ENCODE results near the gene CCDC88C. TPM values are rescaled to one million over a fixed set of nuclear protein-coding genes. Genes with fewer than 3 reads are reported as not detected.

The CCDC88C gene
- polyA plus RNA-seq, 1 donor from 2014 or later: 30.5 TPM

GRCh38 chr14:91363776-91364523 lies 53.7 kb downstream of the CCDC88C start:
- Mint-ChIP-seq H3K27ac (peak overlapping the region; percentile 51 to 92 (median 90)), H3K27me3 (no peaks in the 10 kb centered on the region), H3K4me1 (peaks cover 28 to 57% (median 43%) of the 10 kb centered on the region in 3 donors), H3K36me3 (no peaks in the 10 kb centered on the region), H3K4me3 (peak overlapping the region; percentile 44 to 92 (median 84)), H3K9me3 (no peaks in the 10 kb centered on the region)

- H3K9me3 Mint-ChIP-seq: no peaks in the 10 kb centered on the region
- peak overlapping the region in 1 of 3 donors; percentile 9 for H3K27ac Mint-ChIP-seq
- peaks cover 25 to 48% (median 35%) of the 10 kb centered on the region in 3 donors for H3K4me1 Mint-ChIP-seq
- no peaks in the 10 kb centered on the region for H3K27me3 Mint-ChIP-seq
- H3K4me3 Mint-ChIP-seq: no peak overlapping the region
- H3K36me3 Mint-ChIP-seq: peaks cover 9% of the 10 kb centered on the region
Observed at GRCh38 chr14:91361233-91361811, 56.3 kb downstream of the CCDC88C start.

GRCh38 chr14:91360490-91361232 lies 57.0 kb downstream of the CCDC88C start:
- Mint-ChIP-seq H3K36me3 (peaks cover 10% of the 10 kb centered on the region), H3K4me1 (peaks cover 29 to 48% (median 39%) of the 10 kb centered on the region in 3 donors), H3K27ac (peak overlapping the region in 1 of 3 donors; percentile 25), H3K9me3 (no peaks in the 10 kb centered on the region), H3K27me3 (no peaks in the 10 kb centered on the region), H3K4me3 (peak overlapping the region in 1 of 4 donors; percentile 22)

DNA sequence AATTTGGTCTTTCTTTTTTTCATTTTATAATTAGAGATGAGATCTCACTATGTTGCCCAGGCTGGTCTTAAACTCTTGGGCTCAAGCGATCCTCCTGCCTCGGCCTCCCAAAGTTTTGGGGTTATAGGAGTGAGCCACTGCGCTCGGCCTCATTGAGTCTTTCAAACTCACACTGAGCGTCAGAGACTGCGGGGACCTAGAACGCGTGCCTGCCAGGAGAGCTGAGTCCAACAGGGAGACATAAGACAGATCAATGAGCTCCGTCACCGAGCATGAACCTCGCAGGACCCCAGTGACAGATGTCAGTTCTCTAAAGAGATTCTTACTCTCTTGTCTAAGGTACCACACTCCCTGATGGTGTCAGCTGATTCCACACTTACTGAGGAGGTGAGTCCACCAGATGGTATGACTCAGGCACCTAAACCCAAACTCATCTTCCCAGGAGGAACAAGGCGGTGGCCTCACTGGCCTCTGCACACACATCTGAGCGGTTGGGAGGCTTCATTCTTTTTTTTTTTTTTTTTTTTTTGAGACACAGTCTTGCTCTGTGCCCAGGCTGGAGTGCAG lies 58.9 kb downstream of the CCDC88C start:
- Mint-ChIP-seq H3K36me3 (peaks cover 10% of the 10 kb centered on the region), H3K27ac (no peak overlapping the region), H3K4me1 (peaks cover 36 to 52% (median 41%) of the 10 kb centered on the region in 3 donors), H3K4me3 (no peak overlapping the region), H3K9me3 (no peaks in the 10 kb centered on the region), H3K27me3 (peaks cover 4% of the 10 kb centered on the region)

GRCh38 chr14:91358025-91358319 lies 59.6 kb downstream of the CCDC88C start:
- peaks cover 10% of the 10 kb centered on the region for H3K36me3 Mint-ChIP-seq
- peaks cover 36 to 56% (median 45%) of the 10 kb centered on the region in 3 donors for H3K4me1 Mint-ChIP-seq
- H3K4me3 Mint-ChIP-seq: no peak overlapping the region
- H3K9me3 Mint-ChIP-seq: no peaks in the 10 kb centered on the region
- H3K27me3 Mint-ChIP-seq: peaks cover 4% of the 10 kb centered on the region
- H3K27ac Mint-ChIP-seq: peak overlapping the region in 1 of 3 donors; percentile 63

DNA sequence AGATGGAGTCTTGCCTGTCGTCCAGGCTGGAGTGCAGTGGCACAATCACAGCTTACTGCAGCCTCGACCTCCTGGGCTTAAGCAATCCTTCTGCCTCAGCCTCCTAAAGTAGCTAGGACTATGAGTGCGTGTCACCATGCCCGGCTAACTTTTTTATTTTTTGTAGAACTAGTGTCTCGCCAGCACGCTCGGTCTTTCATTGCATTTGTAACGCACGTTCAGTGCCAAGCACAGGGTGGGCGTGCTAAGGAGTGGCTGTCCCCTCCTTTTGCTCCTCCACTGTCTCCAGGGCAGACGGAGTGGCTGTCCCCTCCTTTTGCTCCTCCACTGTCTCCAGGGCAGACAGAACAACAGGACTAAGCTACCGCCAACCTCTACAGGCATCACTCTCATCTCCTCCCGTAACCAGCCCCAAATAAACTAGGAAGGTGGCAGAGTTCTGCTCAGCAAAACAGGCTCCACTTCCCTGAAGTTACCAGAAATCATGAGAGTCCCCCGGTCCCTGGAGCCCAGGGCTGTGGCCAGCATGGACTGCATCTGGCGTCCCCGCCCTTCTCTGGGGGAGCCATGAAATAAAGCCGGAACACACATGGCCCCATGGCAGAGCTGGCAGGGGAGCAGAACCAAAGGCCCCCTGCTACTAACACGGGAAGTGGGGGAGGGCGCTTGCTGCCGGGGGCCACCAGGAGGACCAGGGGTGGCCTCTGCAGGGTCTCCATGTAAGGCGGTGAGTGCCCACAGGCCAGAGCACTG lies 60.2 kb downstream of the CCDC88C start:
- Mint-ChIP-seq H3K27ac (peak overlapping the region in 2 of 3 donors; percentile 39 to 46), H3K9me3 (no peaks in the 10 kb centered on the region), H3K4me3 (no peak overlapping the region), H3K36me3 (peaks cover 10% of the 10 kb centered on the region), H3K4me1 (peaks cover 36 to 56% (median 44%) of the 10 kb centered on the region in 3 donors), H3K27me3 (peaks cover 4% of the 10 kb centered on the region)

DNA sequence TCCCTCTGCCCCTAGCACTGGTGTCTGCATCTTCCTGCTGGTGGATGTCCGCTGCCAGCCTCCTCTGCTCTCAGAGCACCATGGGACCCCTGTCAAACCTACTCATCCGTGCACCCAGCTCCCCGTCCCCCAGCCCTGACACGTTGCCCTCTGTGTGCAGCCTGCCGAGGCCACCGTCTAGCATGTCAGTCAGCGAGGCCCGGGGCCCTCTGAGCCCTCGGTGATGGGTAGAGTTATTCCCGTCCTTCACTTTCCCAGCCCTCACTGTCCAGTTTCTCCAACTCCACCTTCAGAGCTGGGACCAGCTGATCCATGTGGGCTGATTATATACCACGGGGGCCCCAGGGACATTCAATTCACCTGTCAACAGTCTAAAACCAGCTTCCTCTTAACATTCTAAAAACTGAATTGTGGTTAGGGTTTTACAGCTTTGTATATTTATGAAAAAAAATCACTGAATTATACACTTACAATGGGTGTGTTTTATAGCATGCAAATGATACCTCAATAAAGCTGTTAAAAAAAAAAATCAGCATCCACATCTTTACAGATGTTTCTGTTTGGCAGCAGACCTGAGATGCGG lies 61.3 kb downstream of the CCDC88C start:
- no peaks in the 10 kb centered on the region for H3K9me3 Mint-ChIP-seq
- H3K4me3 Mint-ChIP-seq: peak overlapping the region; percentile 23 to 92 (median 68)
- peaks cover 36 to 58% (median 52%) of the 10 kb centered on the region in 3 donors for H3K4me1 Mint-ChIP-seq
- H3K27me3 Mint-ChIP-seq: peaks cover 4% of the 10 kb centered on the region
- peak overlapping the region; percentile 78 to 94 (median 83) for H3K27ac Mint-ChIP-seq
- peaks cover 10% of the 10 kb centered on the region for H3K36me3 Mint-ChIP-seq

- Mint-ChIP-seq H3K4me3 (peak overlapping the region; percentile 41 to 92 (median 64)), H3K4me1 (peaks cover 46 to 66% (median 63%) of the 10 kb centered on the region in 3 donors), H3K36me3 (peaks cover 10% of the 10 kb centered on the region), H3K9me3 (no peaks in the 10 kb centered on the region), H3K27ac (peak overlapping the region; percentile 63 to 94 (median 80)), H3K27me3 (peaks cover 4% of the 10 kb centered on the region)
Observed at GRCh38 chr14:91354979-91355685, 62.5 kb downstream of the CCDC88C start.

DNA sequence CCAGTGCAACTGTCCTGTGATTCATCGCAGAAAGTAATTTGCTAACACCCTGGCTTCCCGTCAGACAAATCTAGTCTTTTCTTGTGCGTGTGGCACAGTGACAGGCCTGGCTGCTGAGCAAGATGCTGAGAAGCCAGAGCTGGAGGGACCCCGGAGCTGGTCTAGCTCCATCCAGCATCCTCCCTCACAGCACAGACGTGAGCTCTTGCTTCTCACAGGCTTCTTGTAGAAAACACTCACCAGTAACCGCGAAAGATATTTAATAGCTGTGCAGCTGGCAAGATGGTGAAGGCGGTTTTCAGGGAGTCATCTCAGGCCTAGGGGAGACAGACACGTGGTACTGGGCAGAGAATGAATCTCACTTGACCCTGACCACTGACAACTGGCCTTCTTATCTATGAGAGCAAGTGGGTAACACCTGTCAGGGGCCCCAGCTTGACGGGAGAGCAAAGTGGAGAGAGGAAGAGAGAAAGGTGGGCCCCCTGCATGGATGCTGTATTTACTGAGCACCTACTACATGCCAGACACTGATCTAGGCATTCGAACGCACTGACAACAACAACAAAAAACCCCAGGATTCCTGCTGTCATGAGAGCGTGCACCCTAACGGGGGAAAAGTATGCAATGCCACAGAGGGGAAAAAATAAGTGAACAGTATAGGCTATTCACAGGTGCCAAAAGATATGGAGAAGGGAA lies 63.3 kb downstream of the CCDC88C start:
- Mint-ChIP-seq H3K27ac (peak overlapping the region; percentile 58 to 80 (median 63)), H3K9me3 (no peaks in the 10 kb centered on the region), H3K27me3 (peaks cover 4% of the 10 kb centered on the region), H3K36me3 (peaks cover 10% of the 10 kb centered on the region), H3K4me1 (peaks cover 51 to 72% (median 69%) of the 10 kb centered on the region in 3 donors), H3K4me3 (peak overlapping the region in 3 of 4 donors; percentile 48 to 92 (median 79))

- Mint-ChIP-seq H3K36me3 (peaks cover 5% of the 10 kb centered on the region), H3K27me3 (peaks cover 4% of the 10 kb centered on the region), H3K9me3 (no peaks in the 10 kb centered on the region), H3K27ac (peak overlapping the region in 2 of 3 donors; percentile 63 to 74), H3K4me1 (peaks cover 60 to 81% (median 77%) of the 10 kb centered on the region in 3 donors), H3K4me3 (peak overlapping the region in 2 of 4 donors; percentile 49 to 65)
Observed at GRCh38 chr14:91352728-91353692, 64.6 kb downstream of the CCDC88C start.

DNA sequence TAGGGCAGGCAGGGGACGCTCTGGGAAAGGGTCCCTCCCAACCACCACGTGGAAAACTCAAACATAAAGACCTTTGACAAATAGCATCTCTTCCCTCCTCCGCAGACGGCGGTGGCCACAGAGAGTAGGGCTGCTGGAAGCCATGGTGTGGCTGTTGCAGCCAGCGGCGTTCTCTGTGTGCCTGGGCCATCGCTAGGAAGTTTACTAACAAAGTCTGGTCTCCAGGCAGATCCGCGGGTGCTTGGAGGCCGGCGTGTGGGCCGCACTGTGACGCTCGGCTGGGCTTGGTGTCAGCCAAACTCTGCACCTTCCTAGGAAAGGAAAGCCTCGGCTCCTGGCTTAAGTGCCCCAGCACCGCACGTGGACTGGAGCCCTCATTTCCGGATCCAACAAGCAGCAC lies 65.6 kb downstream of the CCDC88C start:
- Mint-ChIP-seq H3K4me3 (peak overlapping the region in 2 of 4 donors; percentile 18 to 52), H3K36me3 (peaks cover 5% of the 10 kb centered on the region), H3K27ac (peak overlapping the region; percentile 29 to 95 (median 67)), H3K9me3 (no peaks in the 10 kb centered on the region), H3K27me3 (peaks cover 4% of the 10 kb centered on the region), H3K4me1 (peaks cover 58 to 79% (median 76%) of the 10 kb centered on the region in 3 donors)

- Mint-ChIP-seq H3K27ac (peak overlapping the region; percentile 67 to 95 (median 94)), H3K9me3 (no peaks in the 10 kb centered on the region), H3K4me3 (peak overlapping the region; percentile 18 to 94 (median 82)), H3K27me3 (peaks cover 4% of the 10 kb centered on the region), H3K4me1 (peaks cover 61 to 78% (median 77%) of the 10 kb centered on the region in 3 donors), H3K36me3 (peaks cover 3% of the 10 kb centered on the region)
Observed at GRCh38 chr14:91351512-91351862, 66.1 kb downstream of the CCDC88C start.

Measured in IgD-negative memory B cell (primary cell).